ENCODE results near the gene MAPK1. TPM values are rescaled to one million over a fixed set of nuclear protein-coding genes. Genes with fewer than 3 reads are reported as not detected.
"Not testable (repeated sequence)": the region's sequence is repeated elsewhere in the genome, so short reads cannot be mapped to it uniquely, and the experiment has no call there.

Gene MAPK1
- total and polyA plus RNA-seq, 7 donors, result 11.0 to 101 (median 78.3) TPM

DNA sequence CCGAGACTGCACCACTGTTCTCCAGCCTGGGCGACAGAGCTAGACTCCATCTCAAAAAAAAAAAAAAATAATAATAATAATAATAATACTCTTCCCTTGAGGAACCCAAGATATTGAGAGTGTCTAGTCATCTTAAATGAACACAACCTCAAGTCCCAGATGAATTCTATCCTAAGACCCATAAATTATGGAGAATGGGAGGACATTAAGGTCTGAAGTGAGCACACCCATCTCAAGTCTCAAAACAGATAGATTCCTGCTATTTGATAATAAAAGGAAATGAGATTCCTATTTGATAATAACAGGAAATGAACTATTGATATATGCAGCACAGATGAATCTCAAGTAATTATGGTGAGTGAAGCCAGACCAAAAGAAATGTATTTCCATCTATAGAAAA lies 51.5 kb downstream of the MAPK1 start:
- Histone ChIP-seq H3K4me1 (peaks cover 48% of the 10 kb centered on the region), H3K9me3 (no peaks in the 10 kb centered on the region), H3K36me3 (ENCODE audit: insufficient read depth in 1 of 2, low read depth in 1 of 2) (no peaks in the 10 kb centered on the region), H3K27ac (peak overlapping the region; percentile 62), H3K4me3 (no peak overlapping the region), H3K27me3 (ENCODE audit: insufficient read depth in 3 of 3, low read length in 2 of 3) (no peaks in the 10 kb centered on the region)
- intact Hi-C loops (cut with DNase I), result no loop called here
- 92 to 100% (median 97%) methylated on average over 2 of the region's 2 CpGs for WGBS, 3 donors
- DNase-seq (no peak), ATAC-seq (no peak)
- TF ChIP-seq, protein P1, sequence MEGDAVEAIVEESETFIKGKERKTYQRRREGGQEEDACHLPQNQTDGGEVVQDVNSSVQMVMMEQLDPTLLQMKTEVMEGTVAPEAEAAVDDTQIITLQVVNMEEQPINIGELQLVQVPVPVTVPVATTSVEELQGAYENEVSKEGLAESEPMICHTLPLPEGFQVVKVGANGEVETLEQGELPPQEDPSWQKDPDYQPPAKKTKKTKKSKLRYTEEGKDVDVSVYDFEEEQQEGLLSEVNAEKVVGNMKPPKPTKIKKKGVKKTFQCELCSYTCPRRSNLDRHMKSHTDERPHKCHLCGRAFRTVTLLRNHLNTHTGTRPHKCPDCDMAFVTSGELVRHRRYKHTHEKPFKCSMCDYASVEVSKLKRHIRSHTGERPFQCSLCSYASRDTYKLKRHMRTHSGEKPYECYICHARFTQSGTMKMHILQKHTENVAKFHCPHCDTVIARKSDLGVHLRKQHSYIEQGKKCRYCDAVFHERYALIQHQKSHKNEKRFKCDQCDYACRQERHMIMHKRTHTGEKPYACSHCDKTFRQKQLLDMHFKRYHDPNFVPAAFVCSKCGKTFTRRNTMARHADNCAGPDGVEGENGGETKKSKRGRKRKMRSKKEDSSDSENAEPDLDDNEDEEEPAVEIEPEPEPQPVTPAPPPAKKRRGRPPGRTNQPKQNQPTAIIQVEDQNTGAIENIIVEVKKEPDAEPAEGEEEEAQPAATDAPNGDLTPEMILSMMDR (IDR thresholded peaks at IDR 0.05), result no peak

DNA sequence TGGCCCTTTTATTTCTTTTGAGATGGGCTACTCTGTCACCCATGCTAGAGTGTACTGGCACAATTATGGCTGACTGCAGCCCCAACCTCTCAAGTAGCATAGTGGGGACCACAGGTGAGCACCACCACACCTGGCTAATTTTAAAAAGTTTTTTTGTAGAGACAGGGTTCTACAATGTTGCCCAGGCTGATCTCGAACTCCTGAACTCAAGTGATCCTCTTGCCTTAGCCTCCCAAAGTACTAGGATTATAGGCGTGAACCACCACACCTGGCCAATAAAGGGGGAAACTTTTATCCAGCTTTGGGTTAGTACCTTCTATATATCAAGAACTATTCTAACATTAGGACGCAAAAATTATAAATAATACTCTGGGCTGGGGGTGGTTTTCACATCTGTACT lies 52.1 kb downstream of the MAPK1 start:
- Histone ChIP-seq H3K9me3 (no peaks in the 10 kb centered on the region), H3K27me3 (ENCODE audit: insufficient read depth in 3 of 3, low read length in 2 of 3) (no peaks in the 10 kb centered on the region), H3K4me1 (peaks cover 48% of the 10 kb centered on the region), H3K27ac (no peak overlapping the region), H3K36me3 (ENCODE audit: insufficient read depth in 1 of 2, low read depth in 1 of 2) (no peaks in the 10 kb centered on the region), H3K4me3 (no peak overlapping the region)
- intact Hi-C loops (cut with DNase I), result no loop called here
- ATAC-seq (no peak), DNase-seq (no peak)
- WGBS, 3 donors, result 93 to 98% (median 98%) methylated on average over 3 of the region's 3 CpGs
- TF ChIP-seq, protein P1 (IDR thresholded peaks at IDR 0.05), result no peak

DNA sequence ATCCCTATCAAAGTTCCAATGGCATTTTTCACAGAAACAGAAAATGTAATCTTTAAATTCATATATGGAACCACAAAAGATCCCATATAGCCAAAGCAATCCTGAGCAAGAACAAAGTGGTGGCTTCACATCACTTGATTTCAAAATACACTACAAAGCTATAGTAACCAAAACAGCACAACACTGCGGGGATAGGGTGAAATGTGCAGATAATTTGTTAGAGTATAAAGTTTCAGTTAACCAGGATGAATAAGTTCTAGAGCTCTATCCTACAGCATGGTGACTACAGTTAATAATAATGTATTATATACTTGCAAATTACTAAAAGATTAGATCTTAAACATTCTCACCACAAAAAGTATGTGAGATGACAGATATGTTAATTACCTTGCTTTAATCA lies 55.5 kb downstream of the MAPK1 start:
- peaks cover 31% of the 10 kb centered on the region for H3K4me1 ChIP-seq
- intact Hi-C loops (cut with DNase I), result no loop called here

DNA sequence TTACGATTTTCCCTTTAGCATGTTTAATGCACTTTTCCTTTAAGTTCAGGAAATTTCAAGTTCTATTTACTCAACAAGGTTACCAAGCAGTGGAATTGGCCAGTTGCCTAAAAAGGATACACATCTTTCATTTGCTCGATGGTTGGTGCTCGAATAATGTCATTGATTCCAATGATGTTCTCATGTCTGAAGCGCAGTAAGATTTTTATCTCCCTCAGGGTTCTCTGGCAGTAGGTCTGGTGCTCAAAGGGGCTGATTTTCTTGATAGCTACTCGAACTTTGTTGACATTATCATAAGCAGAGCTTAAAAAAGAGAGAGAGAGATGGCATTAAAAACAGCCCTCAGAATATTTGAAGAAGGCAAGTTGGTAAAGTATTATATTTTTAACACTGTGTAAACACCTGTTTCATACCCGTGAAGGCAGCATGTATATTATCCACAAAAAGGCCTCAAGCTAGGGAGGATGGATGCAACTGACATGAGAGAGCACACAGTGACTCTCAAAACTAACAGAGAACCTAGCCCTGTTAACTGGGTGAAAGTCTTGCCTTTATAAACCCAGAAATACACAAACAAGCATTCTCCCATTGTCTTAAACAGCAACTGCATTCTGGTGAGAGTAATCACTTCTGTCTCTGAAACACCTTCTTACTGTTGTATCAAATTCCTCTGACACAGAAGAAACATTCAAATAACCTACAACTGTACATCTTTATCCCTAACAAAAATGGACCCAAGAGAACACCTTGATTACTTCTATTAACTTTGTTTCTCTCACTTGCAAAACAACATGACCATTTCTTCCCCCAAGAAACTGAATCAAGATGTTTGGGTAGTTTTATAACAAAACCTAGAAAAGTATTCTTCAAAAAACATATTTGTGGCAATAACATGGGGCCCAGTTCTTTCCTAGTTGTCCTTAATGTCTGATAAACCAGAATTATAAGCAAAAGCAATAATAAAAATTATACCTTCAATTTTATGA lies 59.6 kb downstream of the MAPK1 start:
- DNase-seq (no peak), ATAC-seq (no peak)
- WGBS, 3 donors, result 51 to 60% (median 59%) methylated on average over 6 of the region's 6 CpGs
- Histone ChIP-seq H3K4me1 (peaks cover 9% of the 10 kb centered on the region), H3K4me3 (no peak overlapping the region), H3K9me3 (no peaks in the 10 kb centered on the region), H3K36me3 (ENCODE audit: insufficient read depth in 1 of 2, low read depth in 1 of 2) (peaks cover 5 to 47% of the 10 kb centered on the region in 2 donors), H3K27ac (no peak overlapping the region), H3K27me3 (ENCODE audit: insufficient read depth in 3 of 3, low read length in 2 of 3) (no peaks in the 10 kb centered on the region)
- intact Hi-C loops (cut with DNase I), result no loop called here
- TF ChIP-seq, protein P1 (IDR thresholded peaks at IDR 0.05), result no peak

More for the DNA sequence above, 55.5 kb downstream of the MAPK1 start:
- H3K27me3 ChIP-seq (ENCODE audit: insufficient read depth in 3 of 3, low read length in 2 of 3), result no peaks in the 10 kb centered on the region
- no peak overlapping the region for H3K4me3 ChIP-seq
- H3K27ac ChIP-seq, result no peak overlapping the region
- ATAC-seq (no peak), DNase-seq (no peak)
- H3K36me3 ChIP-seq (ENCODE audit: insufficient read depth in 1 of 2, low read depth in 1 of 2), result peaks cover 0 to 6% of the 10 kb centered on the region in 2 donors
- 94 to 100% (median 97%) methylated on average over 1 of the region's 1 CpG for WGBS, 3 donors
- TF ChIP-seq, protein P1 (IDR thresholded peaks at IDR 0.05), result no peak
- H3K9me3 ChIP-seq, result no peaks in the 10 kb centered on the region

DNA sequence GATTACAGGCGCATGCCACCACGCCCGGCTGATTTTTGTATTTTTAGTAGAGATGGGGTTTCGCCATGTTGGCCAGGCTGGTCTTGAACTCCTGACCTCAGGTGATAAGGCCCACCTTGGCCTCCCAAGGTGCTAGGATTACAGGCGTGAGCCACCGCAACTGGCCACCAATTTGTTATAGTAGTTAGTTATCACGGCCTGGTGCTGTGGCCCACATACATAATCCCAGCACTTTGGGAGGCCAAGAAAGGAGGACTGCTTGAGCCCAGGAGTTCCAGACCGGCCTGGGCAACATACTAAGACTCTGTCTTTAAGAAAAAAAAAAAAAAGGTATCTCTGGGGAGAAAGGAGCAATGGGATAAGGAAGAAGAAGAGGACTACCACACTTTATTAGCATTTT lies 62.1 kb downstream of the MAPK1 start:
- H3K27ac ChIP-seq; H3K4me1 ChIP-seq; ATAC-seq; H3K27me3 ChIP-seq (ENCODE audit: insufficient read depth in 3 of 3, low read length in 2 of 3); DNase-seq; intact Hi-C loops (cut with DNase I); H3K9me3 ChIP-seq; H3K4me3 ChIP-seq: not testable (repeated sequence)
- WGBS, 3 donors, result 94 to 96% (median 95%) methylated on average over 8 of the region's 8 CpGs
- H3K36me3 ChIP-seq (ENCODE audit: insufficient read depth in 1 of 2, low read depth in 1 of 2), result peaks cover 7 to 72% of the 10 kb centered on the region in 2 donors
